Astrocyte (in vitro differentiated cells and primary cell): ENCODE data around the gene C5.

Experiments
- EZH2 ChIP-seq: IDR thresholded peaks from 2 replicates; pipeline ENCODE4 v1.6.1; 2012; ENCODE audit warnings: mild to moderate bottlenecking, low read length, inconsistent platforms; ENCODE audit not compliant: insufficient read depth
- TF ChIP-seq, protein P1 (sequence below): IDR thresholded peaks from 2 replicates; pipeline ENCODE4 v1.5.1; 2011; ENCODE audit warnings: low read depth, mild to moderate bottlenecking, inconsistent platforms, low read length, moderate library complexity; ENCODE audit not compliant: insufficient read depth

DNA sequence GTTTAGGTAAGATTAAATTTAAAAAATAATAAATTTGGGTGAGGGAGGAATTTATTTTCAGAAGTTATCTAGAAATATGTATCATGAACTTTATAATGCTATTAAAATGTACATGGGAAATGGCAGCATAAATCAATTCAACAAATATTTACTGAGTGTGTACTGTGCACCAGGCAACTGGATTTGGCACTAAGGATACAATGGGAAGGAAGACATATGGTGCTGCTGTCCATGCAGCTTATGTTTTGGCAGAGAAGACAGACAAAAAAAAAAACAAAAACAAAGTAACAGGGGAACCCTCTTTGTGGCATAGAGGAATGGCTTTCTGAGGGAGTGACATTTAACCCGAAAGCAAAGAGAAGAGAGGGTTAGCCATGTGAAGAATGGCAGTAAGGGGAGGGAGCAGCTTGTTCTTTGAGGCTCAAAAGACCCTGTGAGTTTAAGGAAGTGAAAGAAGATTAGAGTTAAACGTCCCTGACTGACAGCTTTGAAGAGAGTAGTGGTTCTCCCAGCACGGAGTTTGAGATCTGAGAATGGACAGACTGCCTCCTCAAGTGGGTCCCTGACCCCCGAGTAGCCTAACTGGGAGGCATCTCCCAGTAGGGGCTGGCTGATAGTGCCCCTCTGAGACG lies 48.6 kb upstream of the C5 start:
- TF ChIP-seq, protein P1, sequence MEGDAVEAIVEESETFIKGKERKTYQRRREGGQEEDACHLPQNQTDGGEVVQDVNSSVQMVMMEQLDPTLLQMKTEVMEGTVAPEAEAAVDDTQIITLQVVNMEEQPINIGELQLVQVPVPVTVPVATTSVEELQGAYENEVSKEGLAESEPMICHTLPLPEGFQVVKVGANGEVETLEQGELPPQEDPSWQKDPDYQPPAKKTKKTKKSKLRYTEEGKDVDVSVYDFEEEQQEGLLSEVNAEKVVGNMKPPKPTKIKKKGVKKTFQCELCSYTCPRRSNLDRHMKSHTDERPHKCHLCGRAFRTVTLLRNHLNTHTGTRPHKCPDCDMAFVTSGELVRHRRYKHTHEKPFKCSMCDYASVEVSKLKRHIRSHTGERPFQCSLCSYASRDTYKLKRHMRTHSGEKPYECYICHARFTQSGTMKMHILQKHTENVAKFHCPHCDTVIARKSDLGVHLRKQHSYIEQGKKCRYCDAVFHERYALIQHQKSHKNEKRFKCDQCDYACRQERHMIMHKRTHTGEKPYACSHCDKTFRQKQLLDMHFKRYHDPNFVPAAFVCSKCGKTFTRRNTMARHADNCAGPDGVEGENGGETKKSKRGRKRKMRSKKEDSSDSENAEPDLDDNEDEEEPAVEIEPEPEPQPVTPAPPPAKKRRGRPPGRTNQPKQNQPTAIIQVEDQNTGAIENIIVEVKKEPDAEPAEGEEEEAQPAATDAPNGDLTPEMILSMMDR, result no peak
- TF ChIP-seq EZH2, result no peak
